ENCODE results near the gene CCDC69.

The CCDC69 gene

DNA sequence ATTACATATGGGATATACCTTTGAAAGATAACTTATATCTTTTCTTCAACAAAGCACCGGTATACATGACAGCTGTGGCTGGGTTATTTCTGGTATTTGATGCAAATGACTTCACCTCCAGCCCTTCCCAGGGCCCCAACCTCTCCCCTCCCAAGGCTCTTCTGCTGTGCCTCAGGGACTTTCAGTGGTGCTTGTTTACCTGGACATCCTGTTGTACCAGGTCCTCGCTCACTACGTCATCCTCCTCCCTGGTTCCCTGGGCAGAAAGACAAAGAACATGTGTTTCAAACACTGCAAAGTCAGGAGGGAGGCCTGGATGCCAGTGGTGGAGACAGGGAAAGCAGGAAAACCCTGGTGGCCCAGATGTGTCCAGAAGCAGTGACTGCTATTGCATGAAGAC lies 89.7 kb downstream of the CCDC69 start:
- DNase-seq (ENCODE audit: low read depth): no peak
- TF ChIP-seq, protein P1, sequence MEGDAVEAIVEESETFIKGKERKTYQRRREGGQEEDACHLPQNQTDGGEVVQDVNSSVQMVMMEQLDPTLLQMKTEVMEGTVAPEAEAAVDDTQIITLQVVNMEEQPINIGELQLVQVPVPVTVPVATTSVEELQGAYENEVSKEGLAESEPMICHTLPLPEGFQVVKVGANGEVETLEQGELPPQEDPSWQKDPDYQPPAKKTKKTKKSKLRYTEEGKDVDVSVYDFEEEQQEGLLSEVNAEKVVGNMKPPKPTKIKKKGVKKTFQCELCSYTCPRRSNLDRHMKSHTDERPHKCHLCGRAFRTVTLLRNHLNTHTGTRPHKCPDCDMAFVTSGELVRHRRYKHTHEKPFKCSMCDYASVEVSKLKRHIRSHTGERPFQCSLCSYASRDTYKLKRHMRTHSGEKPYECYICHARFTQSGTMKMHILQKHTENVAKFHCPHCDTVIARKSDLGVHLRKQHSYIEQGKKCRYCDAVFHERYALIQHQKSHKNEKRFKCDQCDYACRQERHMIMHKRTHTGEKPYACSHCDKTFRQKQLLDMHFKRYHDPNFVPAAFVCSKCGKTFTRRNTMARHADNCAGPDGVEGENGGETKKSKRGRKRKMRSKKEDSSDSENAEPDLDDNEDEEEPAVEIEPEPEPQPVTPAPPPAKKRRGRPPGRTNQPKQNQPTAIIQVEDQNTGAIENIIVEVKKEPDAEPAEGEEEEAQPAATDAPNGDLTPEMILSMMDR (conservative IDR thresholded peaks at IDR 0.05; ENCODE audit: control insufficient read depth, insufficient read depth, low read depth, low read length): no peak
- no peak overlapping the region for H3K4me3 ChIP-seq (ENCODE audit: control insufficient read depth, low read depth, low read length)

DNA sequence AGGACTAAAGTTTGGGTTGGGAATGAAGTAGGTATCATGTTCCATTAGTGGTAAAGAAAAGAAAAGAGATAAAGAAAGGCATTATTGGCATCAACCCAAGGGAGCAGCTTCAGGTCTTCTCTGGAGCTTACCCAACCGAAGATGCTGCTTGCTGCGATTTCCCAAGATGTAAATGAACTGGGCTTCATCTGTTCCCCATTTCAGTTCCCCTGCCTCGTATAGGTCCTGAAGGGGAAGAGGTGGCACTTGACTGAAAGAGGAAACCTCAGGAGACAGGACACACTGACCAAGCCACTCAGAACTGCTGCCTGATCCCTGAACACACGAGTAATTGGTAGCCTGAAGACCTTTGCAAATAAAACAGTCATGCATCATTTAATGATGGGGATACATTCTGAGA lies 90.9 kb downstream of the CCDC69 start:
- no peak for DNase-seq (ENCODE audit: low read depth)
- TF ChIP-seq, protein P1 (conservative IDR thresholded peaks at IDR 0.05; ENCODE audit: control insufficient read depth, insufficient read depth, low read depth, low read length): no peak
- no peak overlapping the region for H3K4me3 ChIP-seq (ENCODE audit: control insufficient read depth, low read depth, low read length)

All from fibroblast of mammary gland (primary cell).